Endothelial cell of umbilical vein (primary cell): ENCODE results near the gene RBM38. TPM values are rescaled to one million over a fixed set of nuclear protein-coding genes. Genes with fewer than 3 reads are reported as not detected.

Experiments used
- BruUV-seq: library from RNA; stranded (reverse); fragments of 400-500 nt; replicated peaks from 2 replicates; lab custom pipeline; 2021; lab: Mats Ljungman, UMichigan
- CTCF ChIA-PET: fragments of 300-600, 350-600 bp; sonication (Branson Sonifier 250); formaldehyde crosslinking; loops from one replicate; lab custom pipeline; 2021; ENCODE audit warnings: antibody characterized with exemption, inconsistent platforms; lab: Charles Lee
- POLR2A ChIA-PET: fragments of 300-600, 350-600 bp; sonication (Branson Sonifier 250); formaldehyde crosslinking; loops from one replicate; lab custom pipeline; 2021; ENCODE audit warnings: antibody characterized with exemption, inconsistent platforms; lab: Charles Lee
- DNase-seq: peaks from one replicate; pipeline ENCODE4 v3.0.0-alpha.2; 2011; ENCODE audit warnings: low read depth, low spot score
- FAIRE-seq: peaks from 2 replicates; lab custom pipeline; 2011; peaks lifted over from hg19 to GRCh38; lab: Jason Lieb, UNC
- H2AFZ ChIP-seq: 2 replicates; pipeline ENCODE4 v1.6.0; 2012; ENCODE audit warnings: low read depth, low read length, control low read depth, inconsistent platforms
- H3K27ac ChIP-seq: 2 replicates; pipeline ENCODE4 v1.5.1; 2011; ENCODE audit warnings: low read depth, mild to moderate bottlenecking, control low read depth, low read length, moderate library complexity; ENCODE audit not compliant: insufficient read depth
- H3K27me3 ChIP-seq, 2 experiments: 2 replicates each; pipeline versions ENCODE4 v1.6.0 to v1.6.1; 2011; ENCODE audit warnings: low read length in 2 of 2, mixed read lengths in 1 of 2; ENCODE audit not compliant: control insufficient read depth in 2 of 2, insufficient read depth in 2 of 2
- H3K36me3 ChIP-seq, 2 experiments: 2 replicates in 1 of 2; 3 replicates in 1 of 2; pipeline ENCODE4 v1.5.1; 2011; ENCODE audit warnings: low read length in 2 of 2, mild to moderate bottlenecking in 1 of 2, moderate library complexity in 1 of 2; ENCODE audit not compliant: control insufficient read depth in 2 of 2, insufficient read depth in 2 of 2; ENCODE audit errors: extremely low read depth in 1 of 2
- H3K4me1 ChIP-seq: 3 replicates; pipeline ENCODE4 v1.5.1; 2011; ENCODE audit warnings: mild to moderate bottlenecking, low read length; ENCODE audit not compliant: control insufficient read depth, insufficient read depth; ENCODE audit errors: extremely low read depth
- H3K4me2 ChIP-seq: 2 replicates; pipeline ENCODE4 v1.6.1; 2011; ENCODE audit warnings: low read length, control low read depth, mixed read lengths; ENCODE audit not compliant: insufficient read depth
- H3K4me3 ChIP-seq, 3 experiments: fragments of 200-600 bp in 1 of 3; sonication (generic), shearing (Covaris generic) in 1 of 3; replicated peaks in 1 of 3; 2 replicates each; pipeline ENCODE4 v1.5.1; 2011 to 2016; ENCODE audit warnings: control low read depth in 3 of 3, low read length in 3 of 3, mild to moderate bottlenecking in 2 of 3, inconsistent platforms in 1 of 3, low read depth in 1 of 3, moderate library complexity in 1 of 3; ENCODE audit not compliant: insufficient read depth in 1 of 3
- H3K79me2 ChIP-seq: 2 replicates; pipeline ENCODE4 v1.6.0; 2012; ENCODE audit warnings: low read length, inconsistent platforms; ENCODE audit not compliant: control insufficient read depth, insufficient read depth
- H3K9ac ChIP-seq: replicated peaks from 2 replicates; pipeline ENCODE3; 2011; ENCODE audit warnings: low read length, control low read depth; ENCODE audit not compliant: insufficient read depth; ENCODE audit errors: extremely low read depth
- H3K9me1 ChIP-seq: replicated peaks from 3 replicates; pipeline ENCODE4 v1.6.0; 2011; ENCODE audit warnings: mild to moderate bottlenecking, low read length; ENCODE audit not compliant: control insufficient read depth, insufficient read depth; ENCODE audit errors: extremely low read depth
- H3K9me3 ChIP-seq: replicated peaks from 2 replicates; pipeline ENCODE4 v1.5.1; 2012; ENCODE audit warnings: low read length, inconsistent platforms; ENCODE audit not compliant: control insufficient read depth, insufficient read depth
- H4K20me1 ChIP-seq: replicated peaks from 2 replicates; pipeline ENCODE3; 2011; ENCODE audit warnings: mild to moderate bottlenecking, low read length; ENCODE audit not compliant: control insufficient read depth, insufficient read depth; ENCODE audit errors: extremely low read depth
- CTCF ChIP-seq, 2 donors: IDR thresholded peaks; 1 replicate in 1 of 2; 2 replicates in 1 of 2; pipeline ENCODE4 v1.5.1; 2011; ENCODE audit warnings: low read length in 2 of 2, mild to moderate bottlenecking in 2 of 2, moderate library complexity in 2 of 2, control low read depth in 1 of 2, inconsistent platforms in 1 of 2, low read depth in 1 of 2; ENCODE audit not compliant: insufficient read depth in 1 of 2; ENCODE audit errors: extremely low read depth in 1 of 2
- EZH2 ChIP-seq: IDR thresholded peaks from 2 replicates; pipeline ENCODE4 v1.6.1; 2012; ENCODE audit warnings: borderline replicate concordance, low read depth, mild to moderate bottlenecking, moderate library complexity, low read length, inconsistent platforms; ENCODE audit not compliant: severe bottlenecking
- FOS ChIP-seq: IDR thresholded peaks from 2 replicates; pipeline ENCODE4 v1.6.1; 2011; ENCODE audit warnings: mild to moderate bottlenecking, low read length, moderate library complexity, borderline replicate concordance; ENCODE audit not compliant: insufficient read depth
- GATA2 ChIP-seq: IDR thresholded peaks from 2 replicates; pipeline ENCODE4 v1.7.0; 2011; ENCODE audit warnings: low read depth, mild to moderate bottlenecking, moderate library complexity, mixed read lengths, low read length; ENCODE audit not compliant: insufficient read length, insufficient read depth
- JUN ChIP-seq: IDR thresholded peaks from 2 replicates; pipeline ENCODE4 v1.6.1; 2011; ENCODE audit warnings: borderline replicate concordance, low read depth; ENCODE audit not compliant: insufficient read length, insufficient read depth
- MAX ChIP-seq: IDR thresholded peaks from 2 replicates; pipeline ENCODE4 v1.6.1; 2011; ENCODE audit not compliant: insufficient read depth, insufficient read length
- MYC ChIP-seq: IDR thresholded peaks from one replicate; pipeline ENCODE4 v1.6.1; 2011; ENCODE audit warnings: mild to moderate bottlenecking, low read depth, low read length
- POLR2A ChIP-seq: IDR thresholded peaks from 2 replicates; pipeline ENCODE4 v1.6.1; 2012; ENCODE audit warnings: low read depth, mild to moderate bottlenecking, control low read depth, low read length
- POLR2AphosphoS5 ChIP-seq: IDR thresholded peaks from 2 replicates; pipeline ENCODE4 v1.6.1; 2012; ENCODE audit warnings: low read depth, mild to moderate bottlenecking, control low read depth, low read length, moderate library complexity; ENCODE audit not compliant: insufficient read depth
- dilution Hi-C: fragments of 300-500 bp; cut with MboI; formaldehyde crosslinking; loops from one replicate; pipeline ENCODE4 v1.15.0; 2019; ENCODE audit warnings: low sequenced_read_pairs; ENCODE audit not compliant: extremely low pct_ligation_motif_present
- intact Hi-C: fragments of 100-400 bp; cut with micrococcal nuclease; formaldehyde crosslinking; loops from one replicate; pipeline ENCODE4 v1.10.0; 2022
- polyA plus RNA-seq, 4 experiments: library from polyadenylated mRNA; depleted of rRNA in 3 of 4; stranded (reverse) in 3 of 4; unstranded in 1 of 4; fragments of >200 nt; gene quantifications; 2 replicates each; pipeline versions ENCODE4 v1.2.1 to v1.2.3, GENCODE V29; 2011 to 2012; ENCODE audit warnings: missing spikeins in 1 of 4
- total RNA-seq: library from RNA; stranded (reverse); gene quantifications from 2 replicates; pipeline ENCODE4 v1.2.3, GENCODE V29; 2021

RBM38 gene
- total and polyA plus RNA-seq, 2 donors (not counting 3 experiments of a cell fraction or from before 2014, with no cell fraction given) = 22.1 to 37.4 TPM

- no peaks in the 10 kb centered on the region for H3K79me2 ChIP-seq
- H3K4me3 ChIP-seq = no peak overlapping the region
- TF ChIP-seq FOS (no peak), EZH2 (no peak), GATA2 (no peak), POLR2A (no peak), MYC (no peak), MAX (no peak), CTCF (IDR thresholded peaks at IDR 0.05; ENCODE audit: extremely low read depth in 1 of 2, insufficient read depth in 1 of 2, low read depth in 1 of 2, low read length in 2 of 2) (no peak), POLR2AphosphoS5 (no peak), JUN (no peak)
- DNase-seq (no peak), FAIRE-seq (no peak)
- ChIA-PET POLR2A (no interaction called here), CTCF (no interaction called here)
- dilution Hi-C loops = no loop called here
- no peak overlapping the region for H3K27ac ChIP-seq
- H3K4me1 ChIP-seq = no peaks in the 10 kb centered on the region
- H2AFZ ChIP-seq = no peak overlapping the region
- H3K9me3 ChIP-seq = no peaks in the 10 kb centered on the region
- no peaks in the 10 kb centered on the region for H4K20me1 ChIP-seq
- H3K4me2 ChIP-seq = no peak overlapping the region
- no TSS peak for BruUV-seq
- H3K36me3 ChIP-seq = peaks cover 0 to 20% of the 10 kb centered on the region in 2 experiments
- no peaks in the 10 kb centered on the region for H3K27me3 ChIP-seq
- no peak overlapping the region for H3K9ac ChIP-seq
- H3K9me1 ChIP-seq = no peaks in the 10 kb centered on the region
- intact Hi-C loops = no loop called here
Observed at GRCh38 chr20:57408536-57409233, 17.5 kb downstream of the RBM38 start.
